Measurements from ENCODE around the gene CD37. TPM values are rescaled to one million over a fixed set of nuclear protein-coding genes. Genes with fewer than 3 reads are reported as not detected.

Gene CD37
- total and polyA plus RNA-seq, 9 donors, result 1.5 to 21.5 (median 5.4) TPM

- 64 to 71% (median 68%) methylated on average over 19 of the region's 19 CpGs for WGBS, 3 donors
- H3K4me1 ChIP-seq (ENCODE audit: insufficient read depth), result peaks cover 8% of the 10 kb centered on the region
- peak overlapping the region in 1 of 2 donors; percentile 21 for H3K27ac ChIP-seq
- DNase-seq, result no peak
- no peaks in the 10 kb centered on the region for H3K36me3 ChIP-seq
- H3K27me3 ChIP-seq, result no peaks in the 10 kb centered on the region
- intact Hi-C loops (cut with DNase I), result no loop called here
- H3K4me3 ChIP-seq, result no peak overlapping the region
- no peak for TF ChIP-seq POLR2A (IDR thresholded peaks at IDR 0.05)
- TF ChIP-seq CTCF (IDR thresholded peaks at IDR 0.05), result no peak
- no peak for TF ChIP-seq EP300 (IDR thresholded peaks at IDR 0.05)
- no peaks in the 10 kb centered on the region for H3K9me3 ChIP-seq
Measured at GRCh38 chr19:49337267-49338022, 2.2 kb downstream of the CD37 start.

GRCh38 chr19:49338023-49338677 is 2.9 kb downstream of the CD37 start:
- no peaks in the 10 kb centered on the region for H3K36me3 ChIP-seq
- H3K4me1 ChIP-seq (ENCODE audit: insufficient read depth), result peaks cover 8% of the 10 kb centered on the region
- TF ChIP-seq CTCF (IDR thresholded peaks at IDR 0.05), result no peak
- no peak for TF ChIP-seq EP300 (IDR thresholded peaks at IDR 0.05)
- no peak for TF ChIP-seq POLR2A (IDR thresholded peaks at IDR 0.05)
- H3K9me3 ChIP-seq, result no peaks in the 10 kb centered on the region
- intact Hi-C loops (cut with DNase I), result no loop called here
- H3K4me3 ChIP-seq, result peak overlapping the region; percentile 48
- no peaks in the 10 kb centered on the region for H3K27me3 ChIP-seq
- H3K27ac ChIP-seq, result peak overlapping the region in 1 of 2 donors; percentile 93
- WGBS, 3 donors, result 11 to 30% (median 16%) methylated on average over 34 of the region's 34 CpGs
- peak in 3 of 5 donors; percentile 30 to 45 (median 44) for DNase-seq

GRCh38 chr19:49338691-49339300 is 3.6 kb downstream of the CD37 start:
- peak; percentile 85 to 89 (median 88) for DNase-seq
- H3K27me3 ChIP-seq, result no peaks in the 10 kb centered on the region
- no peaks in the 10 kb centered on the region for H3K36me3 ChIP-seq
- WGBS, 3 donors, result 3 to 10% (median 5%) methylated on average over 30 of the region's 30 CpGs
- no peaks in the 10 kb centered on the region for H3K9me3 ChIP-seq
- intact Hi-C loops (cut with DNase I), result no loop called here
- TF ChIP-seq EP300 (IDR thresholded peaks at IDR 0.05), result no peak
- no peak for TF ChIP-seq POLR2A (IDR thresholded peaks at IDR 0.05)
- TF ChIP-seq CTCF (IDR thresholded peaks at IDR 0.05), result no peak
- H3K4me3 ChIP-seq, result peak overlapping the region; percentile 48
- H3K27ac ChIP-seq, result peak overlapping the region in 1 of 2 donors; percentile 93
- H3K4me1 ChIP-seq (ENCODE audit: insufficient read depth), result peaks cover 8% of the 10 kb centered on the region

- peak; percentile 87 to 93 (median 90) for DNase-seq
- Histone ChIP-seq H3K36me3 (no peaks in the 10 kb centered on the region), H3K27ac (peak overlapping the region; percentile 69 to 93), H3K9me3 (no peaks in the 10 kb centered on the region), H3K4me3 (peak overlapping the region; percentile 48), H3K4me1 (ENCODE audit: insufficient read depth) (peaks cover 8% of the 10 kb centered on the region), H3K27me3 (no peaks in the 10 kb centered on the region)
- TF ChIP-seq POLR2A (IDR thresholded peaks at IDR 0.05) (peak; percentile 80), CTCF (IDR thresholded peaks at IDR 0.05) (no peak), EP300 (IDR thresholded peaks at IDR 0.05) (no peak)
- intact Hi-C loops (cut with DNase I), result no loop called here
- WGBS, 3 donors, result 1% methylated on average over 28 to 47 of the region's 47 CpGs
Measured at GRCh38 chr19:49339301-49340068, 4.3 kb downstream of the CD37 start.

All from ovary (tissue), 9 donors.